GM13976 (cell line): Measurements from ENCODE around the gene SMPD3.
"Not testable (repeated sequence)": the region's sequence is repeated elsewhere in the genome, so short reads cannot be mapped to it uniquely, and the experiment has no call there.

ENCODE experiments used
- DNase-seq: peaks from one replicate; pipeline ENCODE4 v3.0.0; 2012; ENCODE audit warnings: low spot score
- CTCF ChIP-seq: IDR thresholded peaks from 2 replicates; pipeline ENCODE4 v1.5.1; 2012; ENCODE audit warnings: borderline replicate concordance, mild to moderate bottlenecking; ENCODE audit not compliant: insufficient read depth; ENCODE audit errors: extremely low read depth, missing control alignments, control extremely low read depth
- in situ Hi-C: fragments of 300-500 bp; cut with MboI; formaldehyde crosslinking; loops from one replicate; pipeline ENCODE4 v1.12.0; 2022; ENCODE audit warnings: low sequenced_read_pairs, mixed read lengths, inconsistent platforms; ENCODE audit not compliant: unreplicated experiment

The SMPD3 gene

GRCh38 chr16:68448360-68448970 is at the start of gene SMPD3:
Gene SMPD3, minus strand, starts transcription at chr16:68448508. Its CDS starts 76,327 bp downstream, at chr16:68372181.
- DNase-seq, result peak; percentile 99
- no peak for TF ChIP-seq CTCF
- in situ Hi-C loops, result no loop called here

DNA sequence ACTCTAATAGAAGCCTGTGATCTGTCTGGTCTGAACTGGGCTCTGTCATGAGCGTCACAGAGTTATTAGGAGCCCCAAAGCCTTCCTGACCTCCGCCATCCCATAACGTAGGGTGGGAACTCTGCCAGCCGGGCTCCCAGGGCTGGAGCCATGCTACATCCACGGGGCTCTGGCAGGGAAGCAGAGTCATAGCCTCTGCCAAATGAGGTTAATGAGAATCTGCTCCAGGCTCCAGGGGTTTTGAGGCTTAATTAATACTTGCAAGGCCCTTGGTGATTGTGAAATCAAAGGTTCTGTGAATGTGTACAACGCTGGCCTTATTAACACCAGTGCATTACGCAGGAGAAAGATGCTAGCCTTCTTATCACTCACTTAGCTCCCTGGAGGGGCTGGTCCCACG is 48.4 kb upstream of the SMPD3 start:
- in situ Hi-C loops, result no loop called here
- TF ChIP-seq CTCF, result no peak
- DNase-seq, result no peak

GRCh38 chr16:68494261-68494660 is 46.0 kb upstream of the SMPD3 start:
- DNase-seq, in situ Hi-C loops: not testable (repeated sequence)

DNA sequence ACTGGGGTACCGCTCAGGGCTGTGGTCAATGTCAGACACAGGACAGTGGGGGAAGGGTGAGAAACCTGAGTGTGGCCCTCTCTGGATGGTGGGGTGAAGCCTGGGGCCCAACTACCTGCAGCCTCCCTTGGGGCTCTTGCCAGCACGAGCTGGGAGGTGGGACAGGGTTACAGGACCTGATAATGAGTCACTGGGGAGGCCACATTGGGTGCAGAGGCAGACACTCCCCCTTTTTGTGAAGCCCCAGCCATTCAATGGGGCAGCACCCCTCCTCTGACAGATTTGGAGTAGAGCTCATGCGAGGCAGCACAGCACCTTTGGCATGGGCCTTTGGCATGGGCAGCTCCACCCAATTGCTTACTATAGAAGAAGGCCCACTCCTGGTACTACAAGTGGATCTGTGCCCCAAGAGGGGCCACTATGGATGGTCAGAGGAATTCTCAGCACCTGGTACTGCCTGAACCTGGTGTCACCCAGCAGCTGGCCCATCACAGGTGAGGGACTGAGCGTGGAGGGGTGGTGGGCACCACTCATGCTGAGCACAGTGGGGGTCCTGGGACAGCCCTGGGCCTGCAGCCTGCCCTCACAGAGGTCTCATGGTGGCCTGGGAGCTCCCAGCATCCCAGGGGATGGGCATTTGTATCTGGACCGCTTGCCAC is 45.2 kb upstream of the SMPD3 start:
- in situ Hi-C loops, result no loop called here
- TF ChIP-seq CTCF, result no peak
- no peak for DNase-seq

GRCh38 chr16:68492543-68493411 is 44.5 kb upstream of the SMPD3 start:
- no peak for TF ChIP-seq CTCF
- in situ Hi-C loops, result no loop called here
- DNase-seq, result no peak

- in situ Hi-C loops, result no loop called here
- DNase-seq, result no peak
- TF ChIP-seq CTCF, result no peak
Observed at GRCh38 chr16:68492151-68492542, 43.8 kb upstream of the SMPD3 start.

GRCh38 chr16:68491576-68491950 is 43.3 kb upstream of the SMPD3 start:
- in situ Hi-C loops, result no loop called here
- no peak for DNase-seq

More at GRCh38 chr16:68491576-68491950, 43.3 kb upstream of the SMPD3 start:
- TF ChIP-seq CTCF, result no peak
